Measurements from ENCODE around the gene SCOC. TPM values are rescaled to one million over a fixed set of nuclear protein-coding genes. Genes with fewer than 3 reads are reported as not detected.
"Not testable (repeated sequence)": the region's sequence is repeated elsewhere in the genome, so short reads cannot be mapped to it uniquely, and the experiment has no call there.

SCOC gene
- total RNA-seq, 4 donors from 2014 or later, result 22.7 to 34.4 (median 26.8) TPM

- H3K4me3 ChIP-seq (ENCODE audit: low read depth, poor library complexity, severe bottlenecking), result no peak overlapping the region
- intact Hi-C loops (cut with DNase I; ENCODE audit: low total_unique reads), result no loop called here
- DNase-seq (ENCODE audit: low spot score in 2 of 2), result no peak
- TF ChIP-seq POLR2A (IDR thresholded peaks at IDR 0.05) (no peak), CTCF (IDR thresholded peaks at IDR 0.05) (no peak)
- WGBS, 2 donors, result 79 to 85% methylated on average over 1 of the region's 1 CpG
Measured at GRCh38 chr4:140408974-140409373, 35.5 kb downstream of the SCOC start.

- DNase-seq (ENCODE audit: low spot score in 2 of 2); intact Hi-C loops (cut with DNase I; ENCODE audit: low total_unique reads); H3K4me3 ChIP-seq (ENCODE audit: low read depth, poor library complexity, severe bottlenecking): not testable (repeated sequence)
- WGBS, 2 donors, result 94 to 95% methylated on average over 31 of the region's 32 CpGs
Measured at GRCh38 chr4:140413130-140413969, 39.9 kb downstream of the SCOC start.

- no peak for DNase-seq (ENCODE audit: low spot score in 2 of 2)
- H3K4me3 ChIP-seq (ENCODE audit: low read depth, poor library complexity, severe bottlenecking), result no peak overlapping the region
- TF ChIP-seq CTCF (IDR thresholded peaks at IDR 0.05), result no peak
- no peak for TF ChIP-seq POLR2A (IDR thresholded peaks at IDR 0.05)
- intact Hi-C loops (cut with DNase I; ENCODE audit: low total_unique reads), result no loop called here
Measured at GRCh38 chr4:140423106-140423505, 49.7 kb downstream of the SCOC start.

GRCh38 chr4:140426610-140427105, 53.2 kb downstream of the SCOC start:
- intact Hi-C loops (cut with DNase I; ENCODE audit: low total_unique reads), result no loop called here
- DNase-seq (ENCODE audit: low spot score in 2 of 2), result no peak
- H3K4me3 ChIP-seq (ENCODE audit: low read depth, poor library complexity, severe bottlenecking), result peak overlapping the region; percentile 41
- no peak for TF ChIP-seq CTCF (IDR thresholded peaks at IDR 0.05)
- TF ChIP-seq POLR2A (IDR thresholded peaks at IDR 0.05), result no peak
- 8 to 10% methylated on average over 23 of the region's 23 CpGs for WGBS, 2 donors

GRCh38 chr4:140427106-140427918, 53.9 kb downstream of the SCOC start, which contains the start of gene CLGN:
Gene CLGN, minus strand, starts transcription at chr4:140427648. Its CDS starts 14,570 bp downstream, at chr4:140413078.
- intact Hi-C loops (cut with DNase I; ENCODE audit: low total_unique reads), result no loop called here
- 2% methylated on average over 21 to 49 of the region's 73 CpGs for WGBS, 2 donors
- no peak for TF ChIP-seq CTCF (IDR thresholded peaks at IDR 0.05)
- no peak for TF ChIP-seq POLR2A (IDR thresholded peaks at IDR 0.05)
- no peak for DNase-seq (ENCODE audit: low spot score in 2 of 2)
- H3K4me3 ChIP-seq (ENCODE audit: low read depth, poor library complexity, severe bottlenecking), result peak within 1 kb of the TSS; percentile 41

- DNase-seq (ENCODE audit: low spot score in 2 of 2), result no peak
- WGBS, 2 donors, result 42% methylated on average over 7 of the region's 7 CpGs
- intact Hi-C loops (cut with DNase I; ENCODE audit: low total_unique reads), result no loop called here
- no peak for TF ChIP-seq POLR2A (IDR thresholded peaks at IDR 0.05)
- no peak for TF ChIP-seq CTCF (IDR thresholded peaks at IDR 0.05)
- peak overlapping the region; percentile 41 for H3K4me3 ChIP-seq (ENCODE audit: low read depth, poor library complexity, severe bottlenecking)
Measured at GRCh38 chr4:140427919-140428471, 54.5 kb downstream of the SCOC start.

Data from lower leg skin (tissue), 4 donors.